Neural crest cell (in vitro differentiated cells): ENCODE data around the gene CCND1. TPM values are rescaled to one million over a fixed set of nuclear protein-coding genes. Genes with fewer than 3 reads are reported as not detected.

ENCODE experiments used
- DNase-seq: peaks from one replicate; pipeline ENCODE4 v3.0.0; 2021; ENCODE audit warnings: low read depth, mixed read lengths, low spot score
- H3K27ac Mint-ChIP-seq: one replicate; pipeline ENCODE4 v1.8.0; 2021; ENCODE audit warnings: mild to moderate bottlenecking, mixed read lengths; ENCODE audit not compliant: unreplicated experiment
- H3K27me3 Mint-ChIP-seq: 2 replicates; pipeline ENCODE4 v1.8.0; 2021; ENCODE audit warnings: low read depth, mild to moderate bottlenecking, mixed read lengths
- H3K36me3 Mint-ChIP-seq: 2 replicates; pipeline ENCODE4 v1.8.0; 2021; ENCODE audit warnings: low read depth, mild to moderate bottlenecking, mixed read lengths
- H3K4me1 Mint-ChIP-seq: 2 replicates; pipeline ENCODE4 v1.8.0; 2021; ENCODE audit warnings: mixed read lengths
- H3K4me3 Mint-ChIP-seq: one replicate; pipeline ENCODE4 v1.8.0; 2021; ENCODE audit warnings: mild to moderate bottlenecking, mixed read lengths
- H3K9me3 Mint-ChIP-seq: 2 replicates; pipeline ENCODE4 v1.8.0; 2021; ENCODE audit warnings: mixed read lengths
- CTCF ChIP-seq: fragments of 200-600 bp; sonication (generic); conservative IDR thresholded peaks from 2 replicates; pipeline ENCODE4 v1.5.0; 2021; ENCODE audit warnings: antibody characterized with exemption, mild to moderate bottlenecking
- total RNA-seq: library from RNA; stranded (reverse); gene quantifications from 2 replicates; pipeline ENCODE4 v1.2.1, GENCODE V29; 2021

CCND1 gene
- total RNA-seq, 1 donor from 2014 or later = 350 TPM

DNA sequence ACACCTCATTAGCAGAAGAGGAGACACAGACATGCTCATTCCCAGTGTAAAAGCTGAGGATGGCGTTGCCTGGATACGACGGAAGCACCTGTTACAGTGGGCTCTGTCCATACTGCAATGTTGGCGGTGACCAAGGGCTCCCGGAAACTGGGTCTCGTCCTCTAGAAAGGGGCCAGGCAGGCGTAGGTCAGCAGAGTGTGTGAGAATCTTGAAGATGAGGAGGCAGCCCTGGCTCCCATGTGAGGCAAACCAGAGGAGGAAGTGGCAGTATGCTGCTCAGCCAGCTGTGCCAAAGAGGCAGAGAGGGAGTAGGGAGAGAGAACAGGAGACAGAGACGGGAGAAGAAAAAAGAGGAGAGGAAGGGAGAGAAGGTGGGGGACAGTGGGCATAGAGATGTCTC, 23.9 kb downstream of the CCND1 start:
- no peak overlapping the region for H3K27ac Mint-ChIP-seq
- DNase-seq = no peak
- no peaks in the 10 kb centered on the region for H3K36me3 Mint-ChIP-seq
- TF ChIP-seq CTCF = no peak
- H3K4me1 Mint-ChIP-seq = peaks cover 11% of the 10 kb centered on the region
- H3K27me3 Mint-ChIP-seq = no peaks in the 10 kb centered on the region
- no peak overlapping the region for H3K4me3 Mint-ChIP-seq
- H3K9me3 Mint-ChIP-seq = no peaks in the 10 kb centered on the region

DNA sequence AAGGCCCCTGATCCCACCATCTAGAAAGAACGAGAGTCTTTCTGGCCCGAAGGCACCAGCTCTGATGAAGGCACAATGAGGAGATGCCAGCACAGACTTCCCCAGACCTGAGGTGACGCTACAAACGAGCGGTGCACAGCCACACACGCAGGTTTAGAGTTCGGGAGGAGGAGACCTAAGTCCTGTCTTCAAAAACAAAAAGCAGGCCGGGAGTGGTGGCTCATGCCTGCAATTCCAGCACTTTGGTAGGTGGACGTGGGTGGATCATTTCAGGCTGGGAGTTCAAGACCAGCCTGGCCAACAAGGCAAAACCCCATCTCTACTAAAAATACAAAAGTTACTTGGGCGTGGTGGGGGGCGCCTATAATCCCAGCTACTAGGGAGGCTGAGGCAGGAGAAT, 24.7 kb downstream of the CCND1 start:
- Mint-ChIP-seq H3K36me3 (no peaks in the 10 kb centered on the region), H3K27me3 (no peaks in the 10 kb centered on the region), H3K4me3 (no peak overlapping the region), H3K9me3 (no peaks in the 10 kb centered on the region), H3K4me1 (peaks cover 17% of the 10 kb centered on the region), H3K27ac (no peak overlapping the region)
- no peak for DNase-seq
- TF ChIP-seq CTCF = no peak

DNA sequence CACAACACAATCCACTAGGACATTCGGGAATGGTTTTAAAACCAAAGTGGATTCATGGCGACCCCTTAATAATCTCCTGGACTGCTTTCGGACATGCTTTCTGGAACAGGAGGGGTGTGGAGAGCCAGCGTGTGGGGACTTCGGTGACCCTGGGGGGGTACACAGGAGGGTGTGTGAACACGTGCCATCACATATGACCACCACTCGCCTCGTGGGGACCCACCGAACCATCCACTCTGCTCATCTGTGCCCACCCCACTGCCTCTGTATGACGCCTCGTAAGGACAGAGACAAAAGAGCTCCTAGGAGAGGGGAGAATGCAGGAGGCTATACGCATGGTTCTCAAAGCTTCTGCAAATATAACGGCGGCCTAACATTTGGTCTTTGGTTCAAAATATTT, 25.3 kb downstream of the CCND1 start:
- DNase-seq = no peak
- Mint-ChIP-seq H3K9me3 (no peaks in the 10 kb centered on the region), H3K4me3 (no peak overlapping the region), H3K27ac (no peak overlapping the region), H3K27me3 (no peaks in the 10 kb centered on the region), H3K4me1 (peaks cover 16% of the 10 kb centered on the region), H3K36me3 (no peaks in the 10 kb centered on the region)
- no peak for TF ChIP-seq CTCF

- no peak for TF ChIP-seq CTCF
- no peaks in the 10 kb centered on the region for H3K36me3 Mint-ChIP-seq
- H3K27ac Mint-ChIP-seq = no peak overlapping the region
- H3K4me3 Mint-ChIP-seq = no peak overlapping the region
- H3K4me1 Mint-ChIP-seq = peaks cover 14% of the 10 kb centered on the region
- no peak for DNase-seq
- no peaks in the 10 kb centered on the region for H3K9me3 Mint-ChIP-seq
- H3K27me3 Mint-ChIP-seq = no peaks in the 10 kb centered on the region
Observed at GRCh38 chr11:69666752-69667536, 26.0 kb downstream of the CCND1 start.

GRCh38 chr11:69667619-69668604, 27.0 kb downstream of the CCND1 start:
- H3K4me3 Mint-ChIP-seq = no peak overlapping the region
- H3K27ac Mint-ChIP-seq = no peak overlapping the region
- H3K36me3 Mint-ChIP-seq = no peaks in the 10 kb centered on the region
- peaks cover 9% of the 10 kb centered on the region for H3K4me1 Mint-ChIP-seq
- no peak for TF ChIP-seq CTCF
- no peak for DNase-seq
- no peaks in the 10 kb centered on the region for H3K27me3 Mint-ChIP-seq
- H3K9me3 Mint-ChIP-seq = no peaks in the 10 kb centered on the region
